Activated naive CD4-positive, alpha-beta T cell treated with anti-CD3 and anti-CD28 coated beads, Interleukin-2, amount 50 U/mL, for 16 hours (primary cell): ENCODE measurements around the gene TSFM.

ENCODE experiments used
- DNase-seq: peaks from one replicate; pipeline ENCODE4 v3.0.0-alpha.2; 2020

Gene TSFM

GRCh38 chr12:57749061-57749460 is 33.5 kb upstream of the TSFM start:
- no peak for DNase-seq

GRCh38 chr12:57750561-57751431 is 31.8 kb upstream of the TSFM start:
- DNase-seq = no peak

- DNase-seq = no peak
Measured at GRCh38 chr12:57751432-57751787, 31.2 kb upstream of the TSFM start.

- DNase-seq = peak; percentile 98
Measured at GRCh38 chr12:57751788-57752667, 30.6 kb upstream of the TSFM start, which contains the start of gene CDK4. Gene CDK4 (minus strand): TSS chr12:57752310. CDS start chr12:57751717, 593 bp downstream.

GRCh38 chr12:57752668-57753000 is 30.0 kb upstream of the TSFM start:
- DNase-seq = no peak

- no peak for DNase-seq
Measured at GRCh38 chr12:57753756-57754337, 28.7 kb upstream of the TSFM start.

- peak; percentile 88 for DNase-seq
Measured at GRCh38 chr12:57754411-57755193, 28.0 kb upstream of the TSFM start, which contains the start of gene MARCHF9. Gene MARCHF9 (plus strand): TSS chr12:57755103. CDS start chr12:57755529, 426 bp downstream.

- DNase-seq = no peak
Measured at GRCh38 chr12:57755194-57755453, 27.5 kb upstream of the TSFM start.

- DNase-seq = peak; percentile 33
Measured at GRCh38 chr12:57755454-57756372, 26.9 kb upstream of the TSFM start.

- peak; percentile 78 for DNase-seq
Measured at GRCh38 chr12:57756406-57757341, 25.9 kb upstream of the TSFM start.

GRCh38 chr12:57757771-57758170 is 24.8 kb upstream of the TSFM start:
- DNase-seq = no peak

- DNase-seq = no peak
Measured at GRCh38 chr12:57758552-57759359, 23.8 kb upstream of the TSFM start.

- peak; percentile 54 for DNase-seq
Measured at GRCh38 chr12:57759360-57759980, 23.1 kb upstream of the TSFM start.

- DNase-seq = no peak
Measured at GRCh38 chr12:57760347-57760982, 22.1 kb upstream of the TSFM start.

GRCh38 chr12:57761391-57761998 is 21.1 kb upstream of the TSFM start:
- DNase-seq = no peak

- no peak for DNase-seq
Measured at GRCh38 chr12:57762463-57762862, 20.1 kb upstream of the TSFM start.

GRCh38 chr12:57763881-57764661 is 18.5 kb upstream of the TSFM start:
- DNase-seq = no peak

- peak; percentile 57 for DNase-seq
Measured at GRCh38 chr12:57764662-57765002, 18.0 kb upstream of the TSFM start.
